K562 (cell line): ENCODE data around the gene TFAP2E. TPM values are rescaled to one million over a fixed set of nuclear protein-coding genes. Genes with fewer than 3 reads are reported as not detected.

Experiments
- ATAC-seq: fragments of 200-7000 bp; cut with Tn5 transposase; 3 replicates; pipeline ENCODE4 v1.9.1; 2020; ENCODE audit warnings: moderate library complexity
- BruUV-seq: library from RNA; stranded (reverse); fragments of 400-500 nt; replicated peaks from 2 replicates; lab custom pipeline; 2021; lab: Mats Ljungman, UMichigan
- CTCF ChIA-PET: fragments of 300-600 bp; formaldehyde crosslinking; extraction: SDS; loops from one replicate; lab custom pipeline; 2021; ENCODE audit warnings: low intra/inter-chr PET ratio; lab: Yijun Ruan, JAX
- POLR2A ChIA-PET: fragments of 300-600, 350-650 bp; sonication (Branson Sonifier 250); formaldehyde crosslinking; extraction: SDS; loops from one replicate; lab custom pipeline; 2021; ENCODE audit warnings: antibody characterized with exemption, inconsistent platforms; lab: Yijun Ruan, JAX
- DNase-seq, 4 experiments: peaks; one replicate each; pipeline versions ENCODE4 v3.0.0 to v3.0.0-alpha.2; 2011 to 2018; ENCODE audit warnings: low spot score in 3 of 4, mixed read lengths in 3 of 4; ENCODE audit errors: extremely low read depth in 1 of 4
- FAIRE-seq: peaks from 2 replicates; lab custom pipeline; 2011; peaks lifted over from hg19 to GRCh38; lab: Jason Lieb, UNC
- H2AFZ ChIP-seq: 2 replicates; pipeline ENCODE4 v1.6.0; 2011; ENCODE audit warnings: low read depth, low read length, control low read depth, inconsistent platforms
- H3K27ac ChIP-seq: fragments of 200-600 bp; 3 replicates; pipeline ENCODE4 v1.8.0; 2011; ENCODE audit warnings: low read depth, mild to moderate bottlenecking, control low read depth, inconsistent platforms, low read length, moderate library complexity, mixed read lengths; ENCODE audit errors: extremely low read depth
- H3K27me3 ChIP-seq, 2 experiments: fragments of 300-600 bp in 1 of 2; 2 replicates in 1 of 2; 3 replicates in 1 of 2; pipeline versions ENCODE4 v1.6.0 to v1.8.0; 2011; ENCODE audit warnings: inconsistent platforms in 2 of 2, low read length in 2 of 2, mild to moderate bottlenecking in 1 of 2, mixed read lengths in 1 of 2, moderate library complexity in 1 of 2; ENCODE audit not compliant: control insufficient read depth in 2 of 2, insufficient read depth in 2 of 2
- H3K36me3 ChIP-seq: fragments of 300-600 bp; 3 replicates; pipeline ENCODE4 v1.8.0; 2011; ENCODE audit warnings: mild to moderate bottlenecking, low read length, inconsistent platforms; ENCODE audit not compliant: control insufficient read depth, insufficient read depth
- H3K4me1 ChIP-seq, 2 experiments: fragments of 200-600 bp in 1 of 2; replicated peaks in 1 of 2; 2 replicates in 1 of 2; 3 replicates in 1 of 2; pipeline versions ENCODE4 v1.5.1 to v1.8.0; 2011; ENCODE audit warnings: inconsistent platforms in 2 of 2, low read length in 2 of 2, mild to moderate bottlenecking in 1 of 2, mixed read lengths in 1 of 2, moderate library complexity in 1 of 2; ENCODE audit not compliant: control insufficient read depth in 2 of 2, insufficient read depth in 2 of 2
- H3K4me2 ChIP-seq: 2 replicates; pipeline ENCODE4 v1.6.1; 2011; ENCODE audit warnings: low read length, control low read depth, inconsistent platforms, mixed read lengths; ENCODE audit not compliant: insufficient read depth
- H3K4me3 ChIP-seq: fragments of 200-600 bp; sonication (generic), shearing (Covaris generic); 2 replicates; pipeline ENCODE4 v1.5.1; 2016; ENCODE audit warnings: control low read depth, inconsistent platforms
- H3K79me2 ChIP-seq: fragments of 200-600 bp; 3 replicates; pipeline ENCODE4 v1.8.0; 2011; ENCODE audit warnings: low read length, inconsistent platforms; ENCODE audit not compliant: control insufficient read depth, insufficient read depth
- H3K9ac ChIP-seq, 2 experiments: 2 replicates each; pipeline versions ENCODE4 v1.6.0 to v1.6.1; 2011; ENCODE audit warnings: low read depth in 2 of 2, low read length in 2 of 2, control low read depth in 1 of 2, inconsistent platforms in 1 of 2, mild to moderate bottlenecking in 1 of 2, mixed read lengths in 1 of 2; ENCODE audit not compliant: insufficient read depth in 1 of 2
- H3K9me1 ChIP-seq: one replicate; pipeline ENCODE4 v1.6.0; 2011; ENCODE audit warnings: inconsistent platforms, mild to moderate bottlenecking, low read length, moderate library complexity; ENCODE audit not compliant: control insufficient read depth, insufficient read depth
- H3K9me3 ChIP-seq: replicated peaks from 2 replicates; pipeline ENCODE4 v1.5.1; 2011; ENCODE audit warnings: low read depth, low read length, inconsistent platforms; ENCODE audit not compliant: control insufficient read depth, insufficient read depth
- H4K20me1 ChIP-seq: replicated peaks from 2 replicates; pipeline ENCODE4 v1.6.1; 2011; ENCODE audit warnings: low read length, inconsistent platforms, mixed read lengths; ENCODE audit not compliant: control insufficient read depth, insufficient read depth
- ADNP ChIP-seq: fragments of 200-800 bp; sonication (Bioruptor generic); IDR thresholded peaks from 2 replicates; pipeline ENCODE4 v1.6.1; 2016; ENCODE audit warnings: missing genetic modification characterization, missing compliant biosample characterization
- BRD9 ChIP-seq: fragments of 450-650 bp; IDR thresholded peaks from 2 replicates; pipeline ENCODE4 v1.6.1; 2018; ENCODE audit warnings: low read depth; ENCODE audit not compliant: partially characterized antibody
- CBX8 ChIP-seq: fragments of 200-600 bp; sonication (generic); IDR thresholded peaks from 2 replicates; pipeline ENCODE4 v1.6.1; 2012; ENCODE audit warnings: borderline replicate concordance, mixed run types, low read depth, mild to moderate bottlenecking, moderate library complexity, mixed read lengths, low read length, control low read depth, inconsistent platforms; ENCODE audit not compliant: poor library complexity, severe bottlenecking; ENCODE audit errors: extremely low read depth
- CCNT2 ChIP-seq: IDR thresholded peaks from 2 replicates; pipeline ENCODE4 v1.6.1; 2011; ENCODE audit warnings: borderline replicate concordance, low read depth, mild to moderate bottlenecking, moderate library complexity, mixed read lengths, low read length; ENCODE audit not compliant: insufficient read length; ENCODE audit errors: extremely low read depth
- CEBPG ChIP-seq, 3 experiments: fragments of 200-800 bp in 1 of 3; sonication (Bioruptor generic) in 1 of 3; sonication (generic) in 1 of 3; formaldehyde crosslinking in 1 of 3; IDR thresholded peaks in 2 of 3; conservative IDR thresholded peaks in 1 of 3; 2 replicates each; pipeline versions ENCODE4 v1.6.1 to v1.8.0; 2016 to 2022; ENCODE audit warnings: missing compliant biosample characterization in 2 of 3, missing genetic modification characterization in 2 of 3, mild to moderate bottlenecking in 1 of 3, missing genetic modification reagents in 1 of 3
- ESRRA ChIP-seq: fragments of 450-650 bp; IDR thresholded peaks from 2 replicates; pipeline ENCODE4 v1.6.1; 2014; ENCODE audit warnings: low read depth, mild to moderate bottlenecking, moderate library complexity, borderline replicate concordance
- GABPB2 ChIP-seq: fragments of 250-450 bp; sonication (Bioruptor Pico); conservative IDR thresholded peaks from 2 replicates; pipeline ENCODE4 v1.5.1; 2021; ENCODE audit warnings: mild to moderate bottlenecking
- GATAD2B ChIP-seq: fragments of 450-650 bp; IDR thresholded peaks from 2 replicates; pipeline ENCODE4 v1.6.1; 2017; ENCODE audit warnings: mild to moderate bottlenecking, borderline replicate concordance
- HES1 ChIP-seq: fragments of 450-650 bp; IDR thresholded peaks from 2 replicates; pipeline ENCODE4 v1.6.1; 2016; ENCODE audit warnings: low read depth, mild to moderate bottlenecking, moderate library complexity
- MLLT1 ChIP-seq, 2 experiments: fragments of 450-650 bp; IDR thresholded peaks; 2 replicates each; pipeline ENCODE4 v1.6.1; 2016
- MTA1 ChIP-seq: fragments of 450-650 bp; IDR thresholded peaks from 2 replicates; pipeline ENCODE4 v1.6.1; 2017; ENCODE audit warnings: borderline replicate concordance
- SLC30A9 ChIP-seq: fragments of 250-450 bp; sonication (Bioruptor Pico); IDR thresholded peaks from 2 replicates; pipeline ENCODE4 v1.8.0; 2022; ENCODE audit warnings: mild to moderate bottlenecking, moderate library complexity
- SMAD4 ChIP-seq: fragments of 250-450 bp; sonication (Bioruptor Pico); conservative IDR thresholded peaks from 2 replicates; pipeline ENCODE4 v1.8.0; 2021; ENCODE audit warnings: inconsistent platforms, mild to moderate bottlenecking, moderate library complexity
- ZFP36 ChIP-seq: fragments of 150-350 bp; IDR thresholded peaks from 2 replicates; pipeline ENCODE4 v1.6.1; 2018; ENCODE audit warnings: low read length, low read depth; ENCODE audit not compliant: partially characterized antibody
- ZNF224 ChIP-seq: sonication (generic); formaldehyde crosslinking; IDR thresholded peaks from 2 replicates; pipeline ENCODE4 v1.8.0; 2022; ENCODE audit warnings: mild to moderate bottlenecking, missing genetic modification reagents
- ZNF583 ChIP-seq: fragments of 250-450 bp; sonication (Bioruptor Pico); IDR thresholded peaks from 2 replicates; pipeline ENCODE4 v1.4.0; 2020
- ZNF76 ChIP-seq: fragments of 250-450 bp; sonication (Bioruptor Pico); IDR thresholded peaks from 2 replicates; pipeline ENCODE4 v1.4.0; 2020; ENCODE audit warnings: mild to moderate bottlenecking, moderate library complexity, borderline replicate concordance
- WGBS: fragments of 100-300 bp; shearing (Covaris generic); methylation state at CpG from one replicate; pipeline ENCODE4 v1.1.6; 2016; ENCODE audit warnings: low coverage, mixed read lengths; ENCODE audit not compliant: insufficient coverage; ENCODE audit errors: missing lambda C conversion rate; 5-methylcytosine and 5-hydroxymethylcytosine counted together
- in situ Hi-C: fragments of 300-500 bp; cut with MboI; formaldehyde crosslinking; loops from 4 replicates; pipeline ENCODE4 v1.15.0; 2018; ENCODE audit warnings: inconsistent platforms, mixed read lengths
- intact Hi-C: fragments of 100-400 bp; cut with micrococcal nuclease; formaldehyde crosslinking; loops from 2 replicates; pipeline ENCODE4 v1.14.2; 2022
- polyA plus RNA-seq, 8 experiments: library from polyadenylated mRNA; depleted of rRNA in 4 of 8; stranded (reverse) in 5 of 8; unstranded in 3 of 8; fragments of >200 nt; fragmentation: Nextera tagmentation in 2 of 8; fragmentation: Illumina TruSeq in 1 of 8; extraction: Ambion mirVana in 2 of 8; extraction: Trizol in 1 of 8; gene quantifications; 2 replicates each; pipeline versions ENCODE4 v1.2.1 to v1.2.3, GENCODE V29; 2011 to 2014; ENCODE audit warnings: inconsistent platforms in 1 of 8, missing spikeins in 1 of 8
- total RNA-seq, 7 experiments: library from RNA; depleted of rRNA in 6 of 7; stranded (reverse); fragments of >200 nt in 6 of 7; fragmentation: Illumina TruSeq in 2 of 7; extraction: Trizol in 2 of 7; gene quantifications; 2 replicates each; pipeline versions ENCODE4 v1.2.1 to v1.2.3, GENCODE V29; 2011 to 2021; ENCODE audit warnings: low replicate concordance in 1 of 7

The TFAP2E gene
- total and polyA plus RNA-seq, 9 of the 15 experiments (the other 6 are each of a cell fraction or from before 2014, with no cell fraction given) = 0.03 to 0.11 (median 0.07) TPM; not detected in 4

GRCh38 chr1:35641233-35641866 is 68.2 kb downstream of the TFAP2E start, which contains the start of gene PSMB2 (continued):
- no peak for TF ChIP-seq ZNF76

GRCh38 chr1:35642471-35642955 is 69.4 kb downstream of the TFAP2E start:
- H3K4me3 ChIP-seq = peak overlapping the region; percentile 72
- peak overlapping the region; percentile 95 for H3K4me2 ChIP-seq
- H3K27ac ChIP-seq = peak overlapping the region; percentile 94
- in situ Hi-C loops = no loop called here
- ATAC-seq (peak; percentile 25), DNase-seq (peak; percentile 33 to 75 (median 38)), FAIRE-seq (no peak)
- no peaks in the 10 kb centered on the region for H3K9me1 ChIP-seq
- WGBS = 2% methylated on average over 14 of the region's 14 CpGs
- no TSS peak for BruUV-seq
- ChIA-PET CTCF (interaction anchor here (0.7 kb wide), 1 partner anchor 66 kb away, joined by 3 read pairs; no protein-coding TSS in a partner anchor), POLR2A (interaction anchor here (0.6 kb wide), 1 partner anchor 75 kb away, joined by 3 read pairs; no protein-coding TSS in a partner anchor)
- intact Hi-C loops = loop anchor here (5.0 kb wide), 1 partner anchor 75 kb away; the partner anchor contains the start of gene C1orf216
- H3K9me3 ChIP-seq = no peaks in the 10 kb centered on the region
- peak overlapping the region; percentile 98 for H2AFZ ChIP-seq
- H3K27me3 ChIP-seq = 0 out of 5 replicates have a peak, but pooled peaks cover 4 to 6% of the 10 kb centered on the region in 2 experiments
- H3K36me3 ChIP-seq = peaks cover 7% of the 10 kb centered on the region; the same call in 2 of the 3 replicates
- peaks cover 41% of the 10 kb centered on the region for H3K79me2 ChIP-seq
- H3K9ac ChIP-seq = peak overlapping the region; percentile 72 to 92; a peak in 3 of 4 replicates
- no peaks in the 10 kb centered on the region for H4K20me1 ChIP-seq
- peaks cover 0 to 7% of the 10 kb centered on the region in 2 experiments; a peak in 1 of 5 replicates for H3K4me1 ChIP-seq
- TF ChIP-seq ZNF224 (no peak), SLC30A9 (CRISPR knock-in tag) (no peak), GABPB2 (CRISPR knock-in tag) (no peak), CBX8 (no peak), BRD9 (no peak), ESRRA (peak; percentile 9; the same call in 1 of the 2 replicates), GATAD2B (peak; percentile 43; the same call in 1 of the 2 replicates), MLLT1 (IDR thresholded peaks at IDR 0.05) (0 out of 4 replicates have a peak, but pooled peaks have one; percentile 11 to 34), ZNF583 (no peak), CCNT2 (no peak), ZFP36 (no peak), MTA1 (peak; percentile 12; the same call in 1 of the 2 replicates), HES1 (0 out of 2 replicates have a peak, but pooled peaks have one; percentile 18), CEBPG (CRISPR knock-in tag; IDR thresholded peaks at IDR 0.05) (no peak), CEBPG (tag; conservative IDR thresholded peaks at IDR 0.05 in 1 of 2, IDR thresholded peaks at IDR 0.05 in 1 of 2) (peak in 1 of 2 experiments; percentile 82; a peak in 3 of 4 replicates), ADNP (peak; percentile 96), SMAD4 (CRISPR knock-in tag) (no peak)
